HG03039 (cell line): ENCODE measurements around the gene TSSK6.

Experiments
- ATAC-seq: cut with Tn5 transposase; IDR thresholded peaks from one replicate; pipeline ENCODE4 v1.9.1; 2021; ENCODE audit warnings: mild to moderate bottlenecking, moderate library complexity; ENCODE audit not compliant: unreplicated experiment

Gene TSSK6

DNA sequence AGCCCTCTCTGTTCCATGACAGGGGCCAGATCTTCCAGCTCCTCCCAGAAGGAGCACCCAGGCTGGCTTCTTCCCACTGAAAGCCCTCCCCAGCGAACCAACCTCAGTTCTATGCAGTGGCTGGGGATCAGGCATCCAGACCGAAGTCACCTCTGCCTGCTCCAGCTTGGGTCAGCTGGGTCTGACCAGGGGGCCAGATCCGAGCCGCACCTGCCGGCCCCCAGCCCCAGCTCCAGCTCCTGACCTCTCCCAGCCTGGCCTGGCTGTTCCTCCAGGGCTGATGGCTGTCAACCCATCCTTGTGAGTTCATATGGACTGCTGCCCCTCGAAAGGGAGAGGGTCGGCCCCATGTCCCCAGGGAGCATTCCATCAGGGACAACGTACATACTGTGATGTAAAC is 8.0 kb downstream of the TSSK6 start:
- no peak for ATAC-seq

DNA sequence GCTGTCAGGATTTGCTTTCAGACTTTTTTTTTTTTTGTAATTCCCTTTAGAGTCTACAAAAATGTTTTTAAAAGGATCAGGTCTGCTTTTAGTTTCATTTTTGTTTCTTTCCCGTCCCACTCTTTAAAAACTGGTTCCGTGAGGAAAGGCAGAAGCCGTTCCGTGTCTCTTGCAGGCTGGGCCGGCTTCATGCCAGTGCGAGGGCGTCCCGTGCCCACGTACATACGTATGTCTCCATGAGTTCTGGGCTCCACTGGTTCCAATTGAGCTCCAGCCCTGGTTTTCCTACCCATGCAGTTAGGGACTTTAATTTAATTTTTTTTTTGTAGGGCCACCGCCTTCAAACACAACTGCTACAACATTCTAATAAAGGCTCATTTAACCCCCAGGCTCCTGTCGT is 8.8 kb downstream of the TSSK6 start:
- no peak for ATAC-seq

DNA sequence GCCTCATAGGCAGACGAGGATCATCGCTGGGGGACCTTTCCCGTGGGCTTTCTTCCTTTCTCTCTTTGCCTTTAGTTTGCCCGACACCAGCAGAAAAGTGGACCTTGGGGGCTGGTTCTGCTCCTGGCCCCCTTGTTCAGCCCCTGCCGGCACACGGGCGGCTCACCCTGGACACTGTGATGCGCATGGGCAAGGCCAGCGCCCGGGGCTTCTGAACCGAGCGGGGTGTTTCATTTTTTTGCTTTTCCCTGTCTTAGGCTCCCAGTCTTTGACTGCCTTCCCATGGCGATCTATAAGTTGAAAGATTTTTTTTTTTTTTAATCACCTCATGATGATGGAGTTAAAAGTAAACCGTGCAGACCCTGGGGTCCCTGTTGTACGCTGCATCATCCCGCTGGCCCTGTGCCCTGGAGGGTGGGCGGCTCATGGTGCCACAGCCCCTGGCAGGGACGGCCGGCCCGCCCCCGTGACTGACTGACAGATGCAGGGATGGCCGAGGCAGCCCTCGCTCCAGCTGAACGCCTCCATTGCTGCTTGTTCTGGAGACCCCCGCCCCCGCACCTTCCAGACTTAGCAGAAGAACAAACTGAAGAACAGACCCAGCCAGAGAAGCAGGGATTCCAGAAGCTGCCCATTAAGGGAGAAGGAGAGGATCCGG is 9.6 kb downstream of the TSSK6 start:
- ATAC-seq, result no peak

- no peak for ATAC-seq
These were observed 10.3 kb downstream of the TSSK6 start for GRCh38 chr19:19504754-19505668.

- no peak for ATAC-seq
These were observed 12.3 kb downstream of the TSSK6 start for GRCh38 chr19:19502808-19503602.

DNA sequence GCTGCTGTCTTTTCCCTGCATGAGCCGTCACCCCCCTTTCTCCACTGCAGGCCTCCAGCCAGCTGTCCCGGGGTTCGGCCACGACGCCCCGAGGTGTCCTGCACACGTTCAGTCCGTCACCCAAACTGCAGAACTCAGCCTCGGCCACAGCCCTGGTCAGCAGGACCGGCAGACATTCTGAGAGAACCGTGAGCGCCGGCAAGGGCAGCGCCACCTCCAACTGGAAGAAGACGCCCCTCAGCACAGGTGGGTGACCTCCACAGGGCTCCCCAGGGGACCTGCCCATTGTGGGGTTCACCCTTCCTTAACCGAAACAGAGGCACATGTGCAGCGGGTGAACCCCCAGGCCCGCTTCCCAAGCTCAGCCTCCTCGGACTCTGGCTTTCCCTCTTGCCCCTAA is 13.1 kb downstream of the TSSK6 start:
- ATAC-seq, result no peak

DNA sequence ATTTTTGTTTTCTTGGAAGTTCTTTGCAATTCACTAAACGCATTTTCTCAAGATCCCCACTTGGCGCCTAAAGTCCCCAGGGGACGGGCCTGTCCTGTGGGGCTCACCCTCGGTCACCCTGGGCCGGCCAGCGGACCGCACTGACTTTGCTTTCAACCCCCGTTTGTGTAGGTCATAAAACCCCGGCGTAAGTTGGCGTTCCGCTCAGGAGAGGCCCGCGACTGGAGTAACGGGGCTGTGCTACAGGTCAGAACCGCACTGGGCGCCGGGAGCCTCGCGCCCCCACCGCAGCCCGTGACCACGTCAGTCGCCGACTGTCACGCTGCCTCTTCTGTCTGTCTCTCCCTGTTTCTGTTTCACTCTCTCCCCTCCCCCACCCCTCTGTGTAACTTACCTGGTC is 13.6 kb downstream of the TSSK6 start:
- ATAC-seq, result no peak

- ATAC-seq, result no peak
These were observed 14.2 kb downstream of the TSSK6 start for GRCh38 chr19:19500975-19501644.

- ATAC-seq, result no peak
These were observed 15.9 kb downstream of the TSSK6 start for GRCh38 chr19:19499272-19499995.

GRCh38 chr19:19498255-19498991 is 16.9 kb downstream of the TSSK6 start:
- ATAC-seq, result no peak

- no peak for ATAC-seq
These were observed 19.4 kb downstream of the TSSK6 start for GRCh38 chr19:19495614-19496603.

- ATAC-seq, result no peak
These were observed 21.4 kb downstream of the TSSK6 start for GRCh38 chr19:19493841-19494546.

DNA sequence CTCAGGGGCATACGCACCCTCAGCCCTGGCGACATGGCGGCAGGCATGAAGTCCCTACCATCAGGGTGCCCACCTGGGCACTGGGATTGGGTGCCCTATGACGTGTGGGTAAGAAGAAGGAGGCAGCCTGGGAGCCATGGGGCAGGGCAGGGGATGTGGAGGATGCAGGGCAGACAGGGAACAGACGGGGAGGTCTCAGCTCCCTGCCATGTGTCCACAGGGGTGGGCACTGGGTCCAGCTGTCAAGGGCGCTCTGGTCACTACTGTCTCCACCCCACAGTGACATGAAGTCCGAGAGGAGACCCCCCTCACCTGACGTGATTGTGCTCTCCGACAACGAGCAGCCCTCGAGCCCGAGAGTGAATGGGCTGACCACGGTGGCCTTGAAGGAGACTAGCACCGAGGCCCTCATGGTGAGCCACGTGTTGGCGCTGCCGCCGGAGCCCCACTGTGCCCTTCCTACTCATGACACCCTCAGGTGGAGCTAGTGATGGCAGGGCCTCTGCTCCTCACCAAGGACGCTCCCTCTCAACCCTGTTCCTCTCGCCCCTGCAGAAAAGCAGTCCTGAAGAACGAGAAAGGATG is 23.2 kb downstream of the TSSK6 start:
- ATAC-seq, result no peak

DNA sequence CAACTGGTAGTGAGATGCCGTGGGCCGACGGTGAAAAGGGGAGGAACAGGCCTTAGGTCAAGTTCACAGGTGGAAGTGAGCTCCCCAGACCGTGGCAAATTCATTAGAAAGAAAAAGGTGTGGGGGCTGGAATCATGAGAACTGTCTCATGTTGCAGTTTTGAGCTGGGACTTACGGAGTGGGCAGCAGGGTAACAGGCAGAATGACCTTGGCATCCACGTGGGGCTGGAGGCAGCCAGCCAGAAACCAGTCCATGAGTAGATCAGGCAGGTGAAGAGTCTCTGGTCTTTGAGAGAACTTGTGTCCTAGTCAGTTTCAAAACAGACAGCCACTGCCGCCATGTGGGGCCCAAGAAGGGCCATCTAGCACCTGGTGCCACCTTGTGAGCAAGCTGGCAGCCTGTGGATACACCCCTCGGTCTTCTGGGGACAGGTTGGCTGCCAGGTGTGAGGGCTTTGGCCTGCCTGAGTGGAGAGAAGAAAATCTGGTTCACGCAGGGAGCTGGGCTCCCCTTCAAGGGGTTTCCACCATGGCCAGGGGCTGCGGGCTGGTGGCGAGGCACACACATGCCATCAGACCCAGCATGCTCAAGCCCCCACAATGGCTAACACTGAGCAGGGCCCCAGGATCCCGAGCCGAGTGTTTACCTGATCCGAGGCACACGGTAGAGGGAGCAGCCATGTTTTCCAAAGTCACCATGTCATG is 23.9 kb downstream of the TSSK6 start:
- ATAC-seq, result no peak

- ATAC-seq, result no peak
These were observed 25.0 kb downstream of the TSSK6 start for GRCh38 chr19:19490214-19490968.

DNA sequence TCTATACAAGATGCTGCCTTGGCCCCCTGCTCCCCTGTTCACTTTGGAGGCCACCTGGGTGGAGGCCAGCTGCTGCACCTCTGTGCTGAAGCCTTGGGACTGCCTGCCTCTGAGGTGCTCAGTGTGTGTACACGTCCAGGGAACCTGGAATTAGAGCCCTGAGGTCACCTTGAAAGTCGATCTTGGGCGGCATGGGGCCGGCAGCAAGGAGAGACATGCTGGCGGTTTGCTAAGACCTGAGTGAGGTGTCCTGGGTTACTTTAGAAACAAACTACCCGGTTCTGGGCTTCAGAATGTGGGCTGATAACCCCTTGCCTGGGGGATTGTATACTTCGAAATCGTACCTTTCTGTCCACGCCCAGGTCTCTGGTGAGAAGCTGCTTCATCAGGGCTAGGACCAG is 25.5 kb downstream of the TSSK6 start:
- ATAC-seq, result no peak
